Right hindlimb (tissue), 1 donor: ENCODE data around the gene DDX23.
"Not testable (repeated sequence)": the region's sequence is repeated elsewhere in the genome, so short reads cannot be mapped to it uniquely, and the experiment has no call there.

ENCODE experiments used
- DNase-seq: peaks from one replicate; pipeline ENCODE4 v3.0.0-alpha.2; 2018

Gene DDX23

DNA sequence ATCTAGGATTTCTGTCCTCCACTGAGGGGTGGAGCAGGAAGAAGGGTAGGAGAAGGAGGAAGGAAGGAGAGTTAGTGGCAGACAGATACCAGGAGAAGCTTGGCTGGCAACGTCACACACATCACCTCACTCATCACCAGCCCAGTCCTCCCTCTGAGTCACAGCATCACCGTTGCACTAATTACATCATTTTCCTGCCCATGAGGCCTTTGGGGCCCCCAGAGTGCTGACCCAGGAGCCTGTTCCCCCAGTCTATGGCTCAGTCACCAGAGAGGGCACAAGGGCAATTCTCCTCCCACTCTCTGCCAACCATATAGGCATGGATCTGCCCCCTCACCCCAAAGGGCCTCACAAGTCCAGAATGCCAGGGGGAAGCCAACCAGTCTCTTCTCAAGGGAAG lies 9.1 kb upstream of the DDX23 start:
- DNase-seq = no peak

DNA sequence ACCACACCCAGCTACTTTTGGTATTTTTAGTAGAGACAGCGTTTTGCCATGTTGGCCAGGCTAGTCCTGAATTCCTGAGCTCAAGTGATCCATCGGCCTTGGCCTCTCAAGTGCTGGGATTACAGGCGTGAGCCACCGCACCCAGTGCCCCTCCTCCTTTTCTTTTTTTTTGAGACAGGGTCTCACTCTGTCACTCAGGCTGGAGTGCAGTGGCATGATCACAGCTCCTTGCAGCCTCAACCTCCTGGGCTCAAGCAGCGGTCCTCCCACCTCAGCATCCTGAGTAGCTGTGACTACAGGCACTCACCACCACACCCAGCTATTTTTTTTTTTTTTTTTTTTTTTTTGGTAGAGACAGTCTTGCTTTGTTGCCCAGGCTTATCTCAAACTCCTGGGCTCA lies 8.3 kb upstream of the DDX23 start:
- not testable (repeated sequence) for DNase-seq

DNA sequence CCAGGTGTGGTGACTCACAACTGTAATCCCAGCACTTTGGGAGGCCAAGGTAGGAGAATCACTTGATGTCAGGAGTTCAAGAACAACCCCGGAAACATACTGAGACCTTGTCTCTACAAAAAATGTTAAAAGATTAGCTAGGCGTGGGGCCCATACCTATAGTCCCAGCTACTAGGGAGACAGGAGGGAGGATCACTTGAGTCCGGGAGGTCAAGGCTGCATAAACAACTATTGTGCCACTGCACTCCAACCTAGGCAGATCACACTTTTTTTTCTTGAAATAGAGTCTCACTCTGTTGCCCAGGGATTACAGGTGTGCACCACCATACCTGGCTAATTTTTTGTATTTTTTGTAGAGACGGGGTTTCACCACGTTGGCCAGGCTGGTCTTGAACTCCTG lies 7.6 kb upstream of the DDX23 start:
- DNase-seq = no peak

DNA sequence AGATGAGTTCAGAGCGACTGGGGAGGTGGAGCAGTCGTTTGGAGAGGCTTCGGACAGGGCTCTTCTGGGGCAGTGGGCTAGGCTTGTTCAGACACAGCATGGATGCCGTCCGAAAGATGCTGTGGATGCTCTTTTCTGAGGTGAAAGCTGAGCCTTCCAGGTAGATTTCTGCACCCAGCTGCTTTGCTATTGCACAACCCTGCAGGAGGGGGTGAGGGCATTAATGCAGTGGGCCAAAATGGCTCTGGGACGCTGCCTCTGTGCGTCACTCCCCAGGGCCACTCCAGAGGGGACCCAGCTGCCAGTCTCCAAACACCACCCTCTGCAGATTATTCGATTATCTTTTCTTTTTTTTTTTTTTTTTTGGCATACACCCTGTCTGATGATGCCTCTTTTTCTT lies 6.1 kb upstream of the DDX23 start:
- no peak for DNase-seq

DNA sequence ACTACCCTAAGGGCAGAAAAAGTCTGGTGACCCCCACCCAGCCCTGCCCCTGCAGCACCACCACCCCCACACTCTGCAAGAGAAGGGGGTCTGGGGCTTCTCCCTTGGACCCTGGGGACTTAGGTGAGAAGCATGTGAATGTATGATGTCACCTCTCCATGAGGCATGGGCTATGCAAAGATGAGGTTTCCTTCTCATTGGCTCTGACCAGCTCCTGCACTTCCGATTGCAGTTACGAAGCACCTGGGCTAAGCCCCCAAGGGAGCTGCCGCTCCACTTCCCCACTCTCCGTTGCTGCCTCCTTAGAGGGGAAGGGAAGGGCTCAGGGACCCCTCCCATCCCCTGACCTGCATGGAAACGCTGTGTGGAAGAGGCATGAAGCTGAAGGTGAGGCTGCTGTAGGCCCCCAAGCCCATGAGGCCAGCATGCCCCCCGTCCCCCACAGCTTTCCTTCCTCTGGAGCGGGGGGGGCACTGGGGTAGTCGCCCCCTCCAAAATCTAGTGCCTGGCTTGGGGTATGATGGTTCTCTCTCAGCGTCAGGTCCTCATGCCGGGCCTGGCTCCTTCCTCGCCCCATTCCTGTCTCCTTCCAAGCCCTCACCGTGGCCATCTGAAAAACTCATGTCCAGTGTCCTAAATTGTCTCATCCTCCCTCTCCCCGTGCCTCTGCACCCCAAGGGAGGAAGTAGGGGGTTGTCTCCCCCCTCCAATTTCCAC lies 5.5 kb upstream of the DDX23 start:
- no peak for DNase-seq

DNA sequence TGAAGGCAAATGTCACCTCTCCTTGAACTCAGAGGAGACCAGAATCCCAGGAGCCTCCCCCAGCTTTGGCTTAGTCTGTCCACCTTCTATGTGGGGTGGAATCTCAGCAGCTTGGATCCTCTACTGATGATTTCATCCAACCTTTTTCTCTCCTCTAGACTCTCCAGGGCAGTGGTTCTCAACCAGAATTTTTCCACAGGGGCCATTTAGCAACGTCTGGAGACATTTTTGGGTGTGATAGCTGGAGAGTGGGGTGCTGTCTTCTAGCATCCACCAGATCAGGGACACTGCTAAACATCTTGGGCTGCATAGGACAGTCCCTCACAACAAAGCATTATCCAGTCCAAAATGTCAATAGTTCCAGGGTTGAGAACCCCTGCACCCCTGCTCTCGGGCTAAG lies 4.4 kb upstream of the DDX23 start:
- DNase-seq = no peak

DNA sequence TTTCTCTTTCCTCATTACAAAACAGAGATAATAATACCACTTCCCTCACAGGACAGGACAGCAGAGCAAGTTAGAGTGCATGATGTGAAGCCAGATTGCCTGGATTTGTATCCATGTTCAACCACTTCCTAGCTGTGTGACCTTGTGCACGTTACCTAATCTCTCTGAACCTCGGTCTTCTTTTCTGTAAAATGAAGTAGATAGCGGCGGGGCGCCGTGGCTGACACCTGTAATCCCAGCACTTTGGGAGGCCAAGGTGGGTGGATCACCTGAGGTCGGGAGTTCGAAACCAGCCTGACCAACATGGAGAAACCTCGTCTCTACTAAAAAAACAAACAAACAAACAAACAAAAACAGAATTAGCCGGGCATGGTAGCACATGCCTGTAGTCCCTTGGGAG lies 3.0 kb upstream of the DDX23 start:
- not testable (repeated sequence) for DNase-seq

DNA sequence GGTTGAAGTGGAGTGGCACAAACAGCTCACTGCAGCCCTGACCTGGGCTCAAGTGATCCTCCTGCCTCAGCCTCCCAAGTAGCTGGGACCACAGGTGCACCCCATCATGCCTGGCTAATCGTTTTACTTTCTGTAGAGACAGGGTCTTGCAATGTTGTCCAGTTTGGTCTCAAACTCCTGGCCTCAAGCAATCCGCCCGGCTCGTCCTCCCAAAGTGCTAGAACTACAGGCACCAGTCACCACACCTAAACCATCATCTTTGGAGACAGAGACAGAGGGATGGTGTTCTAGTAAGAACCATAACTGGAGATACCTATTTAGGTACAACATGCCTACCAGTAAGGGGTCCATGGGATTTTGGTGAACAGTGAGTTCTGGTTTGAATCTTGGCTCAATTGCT lies 2.5 kb upstream of the DDX23 start:
- no peak for DNase-seq

DNA sequence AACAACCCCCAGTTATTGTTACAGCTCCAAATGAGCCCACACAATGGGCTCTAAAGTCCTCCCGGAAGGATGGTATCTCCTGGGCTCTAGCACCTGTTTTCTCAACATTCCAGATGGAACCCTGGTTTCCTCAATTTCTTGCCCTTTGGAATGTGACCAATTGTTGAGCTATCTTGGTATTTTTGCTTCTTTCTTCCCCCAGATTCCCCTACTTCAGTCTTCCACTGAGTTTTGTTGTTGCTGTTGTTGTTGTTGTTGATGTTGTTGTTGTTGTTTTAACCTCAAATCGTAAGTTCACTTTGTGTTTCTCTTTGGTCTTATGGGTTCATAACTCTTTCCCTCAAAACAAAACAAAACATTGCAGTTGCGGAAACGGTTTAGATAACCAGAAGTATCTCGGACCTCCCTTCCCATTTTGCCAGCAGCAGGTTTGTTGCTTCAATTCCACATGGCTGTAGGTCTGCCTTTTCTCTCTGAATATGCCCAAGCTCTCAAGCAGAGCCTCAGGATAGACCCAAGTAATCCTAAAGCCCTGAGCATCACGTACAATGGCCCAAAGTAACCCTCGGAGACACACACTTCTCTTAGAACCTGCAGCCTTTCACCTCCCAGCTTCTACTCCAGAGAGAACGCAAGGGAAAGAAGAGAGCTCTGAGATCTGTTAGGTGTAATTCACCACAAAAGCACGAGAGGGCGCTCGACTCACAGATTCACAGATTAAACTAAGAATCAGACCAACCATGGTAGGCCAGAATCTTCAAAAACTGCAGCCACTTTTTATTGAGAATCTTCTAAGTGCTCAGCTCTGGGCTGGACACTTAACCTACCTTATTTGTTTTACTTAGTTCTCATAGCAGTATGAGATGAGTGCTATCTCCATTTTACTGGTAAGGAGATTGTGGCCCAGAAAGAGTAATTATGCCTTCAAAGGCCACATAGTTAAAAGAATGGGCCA lies 1.0 kb upstream of the DDX23 start:
- peak; percentile 92 for DNase-seq

DNA sequence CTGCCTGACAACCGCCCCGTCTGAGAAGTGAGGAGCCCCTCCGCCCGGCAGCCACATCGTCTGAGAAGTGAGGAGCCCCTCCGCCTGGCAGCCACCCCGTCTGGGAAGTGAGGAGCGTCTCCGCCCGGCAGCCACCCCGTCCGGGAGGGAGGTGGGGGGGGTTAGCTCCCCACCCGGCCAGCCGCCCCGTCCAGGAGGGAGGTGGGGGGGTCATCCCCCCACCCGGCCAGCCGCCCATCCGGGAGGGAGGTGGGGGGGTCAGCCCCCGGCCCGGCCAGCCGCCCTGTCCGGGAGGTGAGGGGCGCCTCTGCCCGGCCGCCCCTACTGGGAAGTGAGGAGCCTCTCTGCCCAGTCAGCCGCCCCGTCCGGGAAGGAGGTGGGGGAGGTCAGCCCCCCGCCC lies 9.9 kb downstream of the DDX23 start:
- DNase-seq = not testable (repeated sequence)

DNA sequence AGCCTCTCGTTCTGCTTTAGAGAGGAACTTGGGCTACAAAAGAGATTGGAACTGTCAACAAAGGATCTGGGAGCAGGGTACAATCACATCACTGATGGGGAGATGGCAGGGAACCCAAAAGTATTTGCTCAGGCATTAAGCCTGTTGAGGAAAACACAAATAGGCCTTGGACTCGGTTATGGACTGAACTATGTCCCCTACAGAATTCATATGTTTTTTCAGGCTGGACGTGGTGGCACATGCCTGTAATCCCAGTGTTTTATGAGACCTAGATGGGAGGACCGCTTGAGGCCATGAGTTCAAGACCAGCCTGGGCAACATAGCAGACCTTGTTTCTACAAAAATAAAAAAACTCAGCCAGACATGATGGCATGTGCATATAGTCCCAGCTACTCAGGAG lies 13.9 kb downstream of the DDX23 start:
- no peak for DNase-seq

DNA sequence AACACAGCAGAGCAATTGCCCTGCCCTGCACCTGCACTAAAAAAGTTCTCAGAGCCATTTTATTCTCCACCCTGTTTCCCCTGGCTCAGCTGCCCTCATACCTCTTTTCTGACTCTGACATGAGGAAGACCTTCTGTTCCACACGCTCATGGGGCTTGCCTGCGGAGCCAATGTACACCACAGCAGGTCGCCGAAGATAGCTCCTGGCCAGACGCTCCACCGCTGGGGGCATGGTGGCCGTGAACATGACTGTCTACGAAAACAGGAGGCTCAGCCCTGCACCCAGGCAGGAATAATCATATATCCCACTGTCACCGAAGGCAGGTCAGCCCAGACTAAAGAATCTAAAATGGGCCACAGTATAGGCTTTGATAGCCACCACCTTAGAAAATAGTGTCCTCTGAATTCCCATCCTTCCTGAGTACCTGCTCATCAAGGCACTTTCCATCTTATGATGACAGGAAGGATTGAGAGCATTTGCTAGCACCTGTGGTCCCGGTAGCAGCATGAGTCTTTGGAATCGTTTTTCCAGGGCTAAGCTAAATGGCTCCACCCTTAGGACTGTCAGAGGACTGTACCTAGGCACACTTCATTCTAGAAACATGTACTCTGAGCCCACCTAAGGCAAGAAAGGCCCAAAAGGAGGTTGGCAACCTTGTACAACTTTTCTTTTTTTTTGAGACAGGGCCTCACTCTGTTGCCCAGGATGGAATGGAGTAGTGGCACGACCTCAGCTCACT lies 19.5 kb downstream of the DDX23 start:
- no peak for DNase-seq

DNA sequence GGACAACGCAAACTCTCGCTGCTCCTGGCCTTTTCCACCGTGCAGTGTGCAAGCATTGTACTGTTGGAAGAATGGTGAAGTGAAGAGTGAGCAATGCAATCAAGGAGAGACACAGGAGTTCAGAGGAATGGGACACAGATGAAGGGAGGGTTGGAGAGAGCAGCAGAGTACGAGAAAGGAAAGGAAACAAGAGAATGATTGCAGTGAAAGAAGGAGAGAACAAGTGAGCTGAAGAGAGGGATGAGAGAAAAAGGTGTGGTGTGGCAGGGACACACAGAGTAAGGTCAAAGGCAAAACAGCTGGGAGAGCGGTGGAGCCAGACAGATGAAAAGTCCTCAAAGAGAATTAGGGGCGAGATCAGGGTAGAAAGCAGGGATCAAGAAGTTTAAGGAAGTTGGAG lies 20.7 kb downstream of the DDX23 start:
- DNase-seq = no peak

DNA sequence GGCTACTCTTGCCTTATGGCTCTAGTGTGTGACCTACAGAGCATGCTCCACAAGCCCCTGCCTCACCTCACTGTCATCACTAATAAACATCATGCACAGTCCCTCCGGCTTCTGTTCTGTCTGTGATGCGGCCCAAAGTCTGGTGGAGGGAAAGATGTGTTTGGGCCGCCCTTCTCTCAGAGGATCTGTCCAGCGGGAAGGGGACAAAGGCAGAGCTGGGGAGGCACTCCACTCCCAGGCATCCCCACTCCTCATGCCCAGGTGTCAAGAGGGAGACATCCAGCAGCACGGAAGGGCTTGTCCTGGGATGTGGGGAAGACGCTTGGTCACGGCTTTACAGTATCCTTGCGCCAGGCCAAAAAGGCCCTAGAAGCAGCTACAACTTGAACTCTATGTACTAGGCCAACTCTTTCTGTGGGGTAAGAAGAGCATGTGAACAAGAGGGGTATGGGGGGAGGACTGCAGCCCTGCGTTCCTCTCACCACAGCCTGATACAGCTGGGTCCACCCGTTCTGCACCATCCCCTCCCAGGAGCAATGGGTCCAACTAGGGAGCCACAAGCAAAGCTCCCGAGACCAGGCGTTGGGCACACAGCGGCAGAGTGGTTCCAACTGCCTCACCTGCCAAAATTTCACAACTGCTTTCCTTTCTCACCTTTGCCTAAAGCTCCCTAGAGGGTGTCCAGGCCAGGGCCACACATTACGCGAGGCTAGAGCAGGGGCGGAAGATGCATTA lies 23.0 kb downstream of the DDX23 start:
- no peak for DNase-seq

DNA sequence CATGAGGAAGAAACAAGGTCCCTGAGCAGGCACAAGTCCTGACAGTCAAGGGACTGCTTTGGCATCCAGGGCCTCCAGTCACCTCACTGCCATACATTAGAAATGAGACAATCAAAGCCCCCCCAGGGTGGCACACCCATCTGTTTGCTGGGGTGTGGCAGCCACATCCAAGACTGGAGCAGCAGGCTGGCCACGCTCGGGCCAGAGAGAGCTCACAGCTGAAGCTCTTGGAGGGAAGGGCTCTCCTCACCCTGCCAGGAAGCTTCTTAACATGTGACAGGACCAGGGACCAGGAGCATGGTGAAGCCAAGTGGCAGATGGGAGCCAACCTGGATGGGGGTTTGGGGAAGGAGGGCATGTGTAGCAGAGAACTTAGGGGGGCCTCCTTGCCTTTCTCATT lies 23.7 kb downstream of the DDX23 start:
- DNase-seq = no peak

DNA sequence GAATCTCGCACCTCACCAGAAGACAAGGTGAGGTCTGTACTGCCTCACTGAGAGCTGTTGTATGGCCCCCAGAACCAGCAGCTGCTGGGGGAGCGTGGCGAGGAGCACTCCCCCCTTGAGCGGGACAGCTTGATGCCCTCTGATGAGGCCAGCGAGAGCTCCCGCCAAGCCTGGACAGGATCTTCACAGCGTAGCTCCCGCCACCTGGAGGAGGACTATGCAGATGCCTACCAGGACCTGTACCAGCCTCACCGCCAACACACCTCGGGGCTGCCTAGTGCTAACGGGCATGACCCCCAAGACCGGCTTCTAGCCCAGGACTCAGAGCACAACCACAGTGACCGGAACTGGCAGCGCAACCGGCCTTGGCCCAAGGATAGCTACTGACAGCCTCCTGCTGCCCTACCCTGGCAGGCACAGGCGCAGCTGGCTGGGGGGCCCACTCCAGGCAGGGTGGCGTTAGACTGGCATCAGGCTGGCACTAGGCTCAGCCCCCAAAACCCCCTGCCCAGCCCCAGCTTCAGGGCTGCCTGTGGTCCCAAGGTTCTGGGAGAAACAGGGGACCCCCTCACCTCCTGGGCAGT lies 24.4 kb downstream of the DDX23 start:
- DNase-seq = no peak

DNA sequence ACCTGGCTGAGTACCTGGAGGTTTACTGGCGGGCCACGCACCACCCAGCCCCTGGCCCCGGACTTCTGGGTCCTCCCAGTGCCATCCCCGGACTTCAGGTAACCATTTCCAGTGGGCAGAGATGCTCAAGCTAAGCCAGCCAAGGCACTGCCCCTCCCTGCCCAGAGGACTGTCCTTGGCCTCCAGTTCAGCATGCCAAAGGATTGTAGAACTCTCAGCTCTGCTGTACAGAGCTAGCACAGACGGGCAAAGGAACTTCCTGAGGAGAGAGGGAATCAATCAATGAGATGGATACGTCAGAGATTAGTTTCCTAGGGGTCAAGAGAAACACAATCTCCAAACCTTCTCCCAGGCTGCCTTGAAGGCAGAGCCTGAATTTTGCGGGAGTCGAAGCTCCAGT lies 24.9 kb downstream of the DDX23 start:
- DNase-seq = no peak

DNA sequence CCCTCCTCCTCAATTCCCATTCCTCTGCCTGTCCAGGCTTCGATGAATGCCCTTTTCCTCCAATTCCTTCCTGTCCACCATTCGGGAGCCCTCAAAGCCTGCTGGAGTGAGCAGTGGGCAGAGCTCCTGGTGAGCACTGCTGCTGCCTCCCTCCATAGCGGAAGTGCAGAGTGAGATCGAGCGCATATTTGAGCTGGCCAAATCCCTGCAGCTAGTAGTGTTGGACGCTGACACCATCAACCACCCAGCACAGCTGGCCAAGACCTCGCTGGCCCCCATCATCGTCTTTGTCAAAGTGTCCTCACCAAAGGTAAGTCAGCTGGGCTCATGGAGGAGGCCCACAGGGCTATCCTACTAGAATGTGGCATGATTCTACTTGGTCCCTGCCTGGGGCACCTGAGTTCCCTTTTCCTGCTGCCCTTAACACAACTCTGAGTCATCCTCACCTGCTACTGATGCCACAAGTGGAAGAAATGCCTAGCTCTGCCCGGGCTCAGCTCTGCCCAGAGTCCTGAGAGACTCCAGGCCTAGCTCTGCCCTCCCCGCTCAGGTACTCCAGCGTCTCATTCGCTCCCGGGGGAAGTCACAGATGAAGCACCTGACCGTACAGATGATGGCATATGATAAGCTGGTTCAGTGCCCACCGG lies 25.6 kb downstream of the DDX23 start:
- DNase-seq = no peak

DNA sequence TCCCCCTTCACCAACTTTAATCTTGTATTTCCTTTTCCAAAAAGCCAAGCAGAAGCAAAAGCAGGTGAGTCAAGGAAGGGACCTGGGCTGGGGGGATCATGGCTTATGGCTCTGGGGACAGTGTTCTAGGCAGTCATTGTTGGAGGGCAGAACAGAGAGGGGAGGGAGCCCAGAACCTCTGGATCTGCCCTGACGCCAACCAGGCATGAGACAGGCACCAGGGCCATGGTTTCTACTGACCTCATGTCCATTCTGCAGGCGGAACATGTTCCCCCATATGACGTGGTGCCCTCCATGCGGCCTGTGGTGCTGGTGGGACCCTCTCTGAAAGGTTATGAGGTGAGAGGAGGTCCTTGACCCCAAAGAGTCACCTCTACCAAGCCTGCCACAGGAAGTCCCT lies 27.1 kb downstream of the DDX23 start:
- no peak for DNase-seq

DNA sequence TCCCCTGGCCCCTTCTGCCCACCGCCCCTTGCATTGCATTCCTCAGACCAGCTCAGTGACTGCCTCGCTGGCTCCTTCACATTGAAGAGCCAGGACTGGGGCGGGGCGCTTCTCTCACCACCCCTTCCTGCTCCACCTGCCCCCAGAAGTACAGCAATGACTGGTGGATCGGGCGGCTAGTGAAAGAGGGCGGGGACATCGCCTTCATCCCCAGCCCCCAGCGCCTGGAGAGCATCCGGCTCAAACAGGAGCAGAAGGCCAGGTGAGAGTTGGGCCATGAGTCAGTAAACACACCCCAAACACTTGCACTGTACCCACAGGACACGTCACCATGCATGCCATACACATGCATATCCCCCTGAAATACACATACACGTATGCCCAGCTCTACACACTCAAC lies 27.9 kb downstream of the DDX23 start:
- DNase-seq = no peak

DNA sequence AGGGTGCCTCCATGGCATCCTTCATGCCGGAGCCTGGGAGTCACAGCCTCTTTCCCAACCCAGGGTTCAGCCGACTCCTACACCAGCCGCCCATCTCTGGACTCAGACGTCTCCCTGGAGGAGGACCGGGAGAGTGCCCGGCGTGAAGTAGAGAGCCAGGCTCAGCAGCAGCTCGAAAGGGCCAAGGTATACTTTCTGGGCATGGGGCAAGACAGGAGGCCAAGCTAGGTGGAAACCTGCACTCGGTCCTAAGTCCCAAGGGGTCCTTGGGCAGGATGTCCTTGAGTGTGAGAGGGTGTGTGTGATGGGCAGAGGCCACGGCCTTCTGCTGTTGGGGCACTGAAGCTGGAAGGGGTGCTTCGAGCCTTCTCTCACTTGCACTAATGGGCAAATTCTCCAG lies 28.7 kb downstream of the DDX23 start:
- DNase-seq = no peak

DNA sequence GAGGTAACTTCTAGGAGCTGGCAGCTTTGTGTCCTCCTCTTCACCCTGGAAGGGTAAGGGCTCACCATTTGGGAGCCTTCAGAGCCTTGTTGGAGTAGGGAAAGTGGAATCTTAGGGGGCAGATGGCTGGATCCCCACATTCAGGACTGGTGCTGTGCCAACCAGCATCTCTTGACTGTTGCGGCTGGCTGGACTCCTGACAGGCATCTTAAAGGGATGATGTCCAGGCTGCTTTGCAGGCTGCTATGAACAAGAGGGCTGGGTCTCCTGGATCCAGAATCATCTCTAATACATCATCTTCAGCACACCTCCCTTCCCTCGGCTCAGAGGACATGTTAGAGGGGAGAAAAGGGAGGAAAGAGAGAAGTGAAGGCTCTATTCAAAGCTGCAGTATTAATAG lies 29.3 kb downstream of the DDX23 start:
- DNase-seq = no peak
